Stimulated activated CD4-positive, alpha-beta T cell treated with anti-CD3 and anti-CD28 coated beads, Interleukin-1b, Interleukin-23, amount 100 ng/mL, for 4 hours (primary cell): ENCODE results near the gene PXK.

Source experiments
- DNase-seq, 2 donors: peaks; one replicate each; pipeline ENCODE4 v3.0.0-alpha.2; 2020; ENCODE audit warnings: low read depth in 2 of 2

PXK gene

DNA sequence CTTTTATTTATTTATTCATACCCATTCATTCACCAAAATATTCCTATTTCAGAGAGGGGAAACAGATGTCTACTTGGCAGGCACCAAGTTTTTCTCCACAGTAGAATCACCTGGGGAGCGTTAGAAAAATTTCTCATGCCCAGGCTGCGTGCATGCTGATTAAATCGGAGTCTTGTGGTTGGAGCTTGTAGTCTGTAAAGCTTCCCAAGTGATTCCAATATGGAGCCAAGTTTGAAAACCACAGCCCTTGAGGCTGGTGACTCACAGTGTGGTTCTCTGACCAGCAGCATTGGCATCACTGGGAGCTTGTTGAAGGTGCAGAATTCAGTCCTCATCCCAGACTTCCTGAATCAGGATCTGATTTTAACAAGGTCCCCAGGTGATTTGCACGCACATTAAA, 51.2 kb downstream of the PXK start:
- no peak for DNase-seq

DNA sequence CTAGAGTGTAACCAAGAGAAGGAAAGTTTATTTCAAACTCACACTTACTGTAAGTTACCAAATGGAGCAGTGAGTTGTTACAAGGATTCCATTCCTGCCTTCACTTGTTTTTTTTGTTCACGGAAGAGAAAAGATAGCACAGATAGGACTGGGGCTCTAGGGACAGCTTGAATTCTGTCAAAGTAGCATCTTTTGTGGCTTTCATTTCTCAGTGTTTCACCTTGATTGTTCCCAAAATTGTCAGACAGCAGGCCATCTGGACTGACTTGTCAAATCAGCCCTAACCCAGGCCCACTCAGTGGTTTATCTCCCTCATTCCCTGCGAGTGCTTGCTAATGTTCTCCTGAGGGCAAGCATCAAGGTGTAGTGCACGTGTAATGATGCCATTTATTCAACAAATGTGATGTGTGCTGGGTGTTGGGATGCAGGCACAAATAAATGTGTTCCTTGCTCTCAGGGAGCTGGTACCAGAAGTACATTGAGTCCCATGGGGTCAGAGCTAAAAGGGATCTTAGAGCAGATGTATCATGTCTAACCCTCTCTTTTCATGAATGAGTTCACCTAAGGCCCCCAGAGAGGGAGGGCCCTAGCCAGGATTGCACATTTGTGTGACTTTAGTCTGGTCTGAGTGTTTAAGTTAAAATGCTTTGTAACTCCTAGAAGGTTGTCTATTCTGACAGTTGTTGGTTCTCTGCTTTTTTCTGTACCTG, 51.8 kb downstream of the PXK start:
- no peak for DNase-seq

- DNase-seq, result no peak
Observed at GRCh38 chr3:58386626-58387365, 54.1 kb downstream of the PXK start.

- no peak for DNase-seq
Observed at GRCh38 chr3:58387650-58388546, 55.2 kb downstream of the PXK start.

GRCh38 chr3:58388550-58389091, 55.9 kb downstream of the PXK start:
- DNase-seq, result no peak

DNA sequence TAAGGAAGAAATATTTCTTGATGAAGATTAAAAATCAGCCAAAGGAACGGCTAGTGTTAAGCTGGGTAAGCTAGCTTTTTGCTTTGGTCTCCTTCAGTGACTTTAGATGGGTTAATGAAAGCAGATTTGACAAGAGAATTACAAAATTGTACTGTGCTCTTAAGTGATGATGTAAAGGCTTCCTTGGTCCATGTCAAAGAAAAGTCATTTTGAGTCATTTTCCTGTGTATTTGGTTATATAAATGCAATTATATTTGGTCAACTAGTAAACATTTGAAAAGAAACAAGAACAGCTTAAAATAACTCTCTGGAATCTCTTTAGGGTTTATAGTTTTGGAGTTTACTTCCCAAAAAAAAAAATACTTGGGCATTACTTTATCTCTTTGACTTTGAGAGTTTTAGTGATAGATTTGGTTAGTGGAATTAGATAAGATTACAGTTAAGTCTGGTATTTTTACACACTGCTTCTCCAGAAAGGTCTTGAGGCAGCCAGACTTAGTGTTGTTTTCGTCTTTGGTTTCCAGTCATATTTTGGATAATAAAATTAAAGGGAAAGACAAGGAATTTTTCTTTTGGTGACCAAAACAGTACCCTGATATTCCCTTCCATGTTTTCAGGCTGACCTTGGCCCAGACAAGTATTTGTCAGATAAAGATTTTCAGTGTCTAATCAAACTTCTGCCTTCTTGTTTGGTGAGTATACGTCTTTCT, 58.6 kb downstream of the PXK start:
- no peak for DNase-seq

GRCh38 chr3:58392181-58392580, 59.5 kb downstream of the PXK start:
- no peak for DNase-seq

DNA sequence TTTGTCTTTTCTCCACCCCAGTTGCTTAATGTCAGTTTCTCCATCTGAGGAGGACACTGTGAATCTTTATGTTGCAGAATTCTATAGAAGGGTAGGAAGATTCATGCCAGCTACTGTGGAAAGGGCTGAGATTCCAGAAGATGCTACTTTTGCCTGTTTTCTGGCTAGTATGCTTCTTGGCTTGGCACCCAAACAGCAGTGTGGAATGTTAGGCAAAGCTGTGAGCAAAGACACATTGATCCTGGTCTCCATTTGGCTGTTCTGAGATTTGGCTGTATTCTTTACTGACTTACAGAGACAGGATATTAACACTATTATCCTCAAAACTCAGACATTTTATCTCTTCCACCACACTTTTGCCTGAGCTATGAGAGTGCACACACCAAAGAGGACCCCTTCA, 61.6 kb downstream of the PXK start:
- DNase-seq, result no peak

GRCh38 chr3:58398669-58399333, 66.1 kb downstream of the PXK start:
- no peak for DNase-seq

DNA sequence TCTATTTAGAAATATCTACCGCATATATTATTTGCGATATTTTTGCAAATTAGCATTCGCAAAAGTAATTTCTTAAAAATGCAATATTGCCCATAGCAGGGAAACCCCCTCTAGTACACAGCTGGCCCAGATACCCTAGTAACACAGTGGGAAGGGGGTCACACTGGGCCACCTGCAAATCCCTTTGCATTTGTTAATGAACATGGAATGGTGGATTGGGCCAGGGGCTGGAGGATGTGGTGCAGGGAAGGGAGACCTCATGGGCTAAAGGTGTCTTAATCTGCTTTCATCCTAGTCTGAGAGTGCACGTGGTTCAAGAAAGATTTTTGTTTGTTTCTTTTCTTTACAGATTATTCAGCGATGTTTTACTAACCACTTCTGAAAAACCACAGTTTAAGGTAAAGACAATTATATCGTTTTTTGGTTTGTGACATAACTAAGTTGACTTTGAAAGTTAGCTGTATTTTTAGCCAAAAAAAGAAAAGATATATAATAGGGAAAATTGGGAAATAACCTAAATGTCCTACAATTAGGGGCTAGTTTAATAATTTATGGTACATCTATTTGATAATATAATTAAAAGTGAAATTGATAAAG, 70.9 kb downstream of the PXK start:
- no peak for DNase-seq

DNA sequence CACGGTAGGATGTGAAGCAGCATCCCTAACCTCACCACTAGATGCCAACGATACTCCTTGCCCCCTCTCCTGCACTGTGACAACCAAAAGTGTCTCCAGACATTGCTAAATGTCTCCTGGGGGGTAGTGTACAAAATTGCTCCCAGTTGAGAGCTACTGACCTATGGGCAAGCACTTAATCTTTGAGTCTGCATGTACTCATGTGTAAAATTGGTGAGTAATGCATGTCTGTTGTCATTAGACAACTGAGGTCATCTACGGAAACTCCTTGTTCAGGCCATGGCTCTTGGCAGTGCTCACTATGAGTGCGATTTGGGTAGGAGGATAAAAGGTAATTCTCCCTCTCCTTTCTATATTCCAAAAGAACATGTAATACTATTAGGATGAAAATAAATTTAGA, 71.7 kb downstream of the PXK start:
- DNase-seq, result no peak

GRCh38 chr3:58408906-58409305, 76.2 kb downstream of the PXK start:
- DNase-seq, result no peak

GRCh38 chr3:58409663-58410062, 77.0 kb downstream of the PXK start:
- DNase-seq, result no peak

DNA sequence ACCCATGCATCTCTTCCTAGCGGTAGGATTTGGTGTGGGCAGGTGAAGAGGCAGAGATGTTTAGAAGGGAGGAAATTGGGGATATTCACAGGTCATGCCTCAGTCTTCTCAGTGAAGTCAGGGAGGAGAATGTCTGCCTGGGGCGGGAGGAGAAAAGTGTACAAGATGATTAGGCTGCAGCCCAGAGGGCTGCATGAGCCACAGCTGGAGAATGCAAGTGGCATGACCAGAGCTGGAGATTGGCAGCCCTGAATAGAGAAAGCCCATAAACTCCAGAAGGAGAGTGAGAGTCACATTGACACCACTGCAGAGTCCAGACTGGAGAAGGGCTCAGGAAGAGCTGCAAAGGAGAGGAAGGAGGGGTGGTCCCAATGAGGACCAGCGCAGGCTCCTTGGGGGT, 78.3 kb downstream of the PXK start:
- no peak for DNase-seq

- DNase-seq, result no peak
Observed at GRCh38 chr3:58411851-58412830, 79.4 kb downstream of the PXK start.

DNA sequence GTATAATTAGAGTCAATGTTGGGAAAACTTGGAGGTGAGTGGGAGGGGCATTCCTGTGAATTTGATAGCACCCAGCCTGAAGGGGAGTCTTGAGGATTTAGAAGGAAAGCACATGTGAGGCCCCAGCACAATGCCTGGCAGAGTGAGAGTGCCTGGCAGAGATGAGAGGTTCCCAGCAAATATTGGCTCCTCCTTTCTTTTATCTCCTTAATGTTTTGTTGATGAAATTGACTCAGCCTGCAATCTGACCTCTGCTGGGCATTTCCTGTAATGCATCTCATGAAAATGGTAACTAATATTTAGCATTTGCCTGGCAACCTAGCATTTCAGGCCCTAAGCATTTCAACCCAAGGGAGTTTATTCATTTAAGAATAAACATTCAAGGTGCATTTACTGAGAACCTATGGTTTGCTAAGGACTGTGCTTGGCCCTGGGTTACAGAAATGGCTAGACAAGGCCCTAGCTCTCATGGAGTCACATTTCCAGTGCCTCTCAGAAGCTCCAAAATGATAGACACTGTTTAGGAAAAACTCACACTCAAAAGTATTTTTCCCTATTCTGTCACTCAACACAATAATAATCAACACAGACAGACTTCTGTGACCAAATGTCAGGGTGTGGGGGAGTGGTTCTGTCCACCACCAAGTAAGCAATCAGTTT, 82.0 kb downstream of the PXK start:
- peak in 1 of 2 donors; percentile 51 for DNase-seq

GRCh38 chr3:58416191-58416590, 83.5 kb downstream of the PXK start:
- no peak for DNase-seq

DNA sequence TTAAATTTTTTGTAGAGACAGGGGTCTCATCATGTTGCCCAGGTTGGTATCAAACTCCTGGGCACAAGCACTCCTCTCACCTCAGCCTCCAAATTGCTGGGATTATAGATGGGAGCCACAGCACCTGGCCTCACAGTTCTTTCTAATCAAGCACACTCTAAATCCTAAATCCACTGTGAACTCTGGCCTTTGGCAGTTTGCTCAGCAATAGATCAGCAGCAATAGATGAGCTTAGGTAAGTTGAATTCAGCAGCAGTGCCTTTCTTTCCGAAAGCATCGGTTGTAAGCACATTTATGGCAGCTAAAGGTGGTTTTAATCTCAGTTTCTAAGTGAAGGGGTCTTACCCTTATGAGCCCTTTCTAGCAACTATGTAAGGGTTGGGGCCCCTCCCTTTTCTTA, 84.4 kb downstream of the PXK start:
- no peak for DNase-seq

DNA sequence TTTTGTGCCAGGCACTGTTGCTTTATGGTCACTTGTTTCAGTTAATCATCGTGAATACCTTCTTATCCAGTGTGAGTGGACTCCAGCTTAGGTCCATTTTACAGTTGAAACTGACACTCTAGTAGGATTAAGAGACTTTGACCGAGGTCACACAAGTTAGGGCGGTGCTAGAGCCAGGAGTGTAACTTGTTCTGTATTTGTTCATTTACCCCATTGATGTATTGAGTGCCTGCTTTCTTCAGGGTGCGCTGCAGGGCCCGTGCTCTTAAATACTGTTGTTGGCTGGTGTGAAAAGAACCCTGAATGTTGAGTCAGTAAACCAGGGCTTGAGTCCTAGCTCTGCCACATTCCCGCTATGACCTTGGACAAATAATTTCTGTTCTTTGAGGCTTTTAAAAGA, 85.5 kb downstream of the PXK start:
- DNase-seq, result no peak
